GM18870 (cell line): ENCODE measurements around the gene HMGB2.

Source experiments
- ATAC-seq: cut with Tn5 transposase; IDR thresholded peaks from one replicate; pipeline ENCODE4 v1.9.1; 2021; ENCODE audit warnings: moderate library complexity; ENCODE audit not compliant: unreplicated experiment

Gene HMGB2

GRCh38 chr4:173334891-173335752 is 964 bp upstream of the HMGB2 start:
- ATAC-seq = peak; percentile 28

GRCh38 chr4:173333658-173334084 is 487 bp downstream of the HMGB2 start:
- no peak for ATAC-seq

- ATAC-seq = no peak
Measured at GRCh38 chr4:173332963-173333657, 1.0 kb downstream of the HMGB2 start.

GRCh38 chr4:173332021-173332487 is 2.1 kb downstream of the HMGB2 start:
- no peak for ATAC-seq

GRCh38 chr4:173330590-173330989 is 3.6 kb downstream of the HMGB2 start:
- no peak for ATAC-seq

- no peak for ATAC-seq
Measured at GRCh38 chr4:173328236-173328901, 5.8 kb downstream of the HMGB2 start.

- no peak for ATAC-seq
Measured at GRCh38 chr4:173325007-173325736, 9.0 kb downstream of the HMGB2 start.

- no peak for ATAC-seq
Measured at GRCh38 chr4:173319696-173320095, 14.5 kb downstream of the HMGB2 start.

- ATAC-seq = peak; percentile 56
Measured at GRCh38 chr4:173318648-173319211, 15.4 kb downstream of the HMGB2 start.

- no peak for ATAC-seq
Measured at GRCh38 chr4:173318240-173318639, 15.9 kb downstream of the HMGB2 start.

GRCh38 chr4:173317004-173317403 is 17.2 kb downstream of the HMGB2 start:
- ATAC-seq = peak; percentile 37

GRCh38 chr4:173316060-173316459 is 18.1 kb downstream of the HMGB2 start:
- ATAC-seq = no peak

GRCh38 chr4:173314715-173315114 is 19.4 kb downstream of the HMGB2 start:
- no peak for ATAC-seq

GRCh38 chr4:173311368-173311767 is 22.8 kb downstream of the HMGB2 start:
- ATAC-seq = no peak

- ATAC-seq = no peak
Measured at GRCh38 chr4:173307778-173308177, 26.4 kb downstream of the HMGB2 start.

GRCh38 chr4:173301518-173302201 is 32.5 kb downstream of the HMGB2 start:
- ATAC-seq = peak; percentile 52

- ATAC-seq = no peak
Measured at GRCh38 chr4:173294444-173294843, 39.7 kb downstream of the HMGB2 start.

GRCh38 chr4:173293663-173294062 is 40.5 kb downstream of the HMGB2 start:
- ATAC-seq = no peak

GRCh38 chr4:173291899-173292298 is 42.3 kb downstream of the HMGB2 start:
- ATAC-seq = no peak

GRCh38 chr4:173289353-173289727 is 44.8 kb downstream of the HMGB2 start:
- ATAC-seq = no peak
